ENCODE results near the gene DPF1.
"Not testable (repeated sequence)": the region's sequence is repeated elsewhere in the genome, so short reads cannot be mapped to it uniquely, and the experiment has no call there.

Gene DPF1

GRCh38 chr19:38250428-38250820, 26.4 kb upstream of the DPF1 start:
- DNase-seq: no peak

GRCh38 chr19:38248421-38248820, 24.4 kb upstream of the DPF1 start:
- no peak for DNase-seq

GRCh38 chr19:38247734-38248268, 23.8 kb upstream of the DPF1 start:
- DNase-seq: no peak

GRCh38 chr19:38247126-38247525, 23.1 kb upstream of the DPF1 start:
- no peak for DNase-seq

- DNase-seq: no peak
These were observed 21.9 kb upstream of the DPF1 start for GRCh38 chr19:38245826-38246498.

GRCh38 chr19:38243279-38243673, 19.3 kb upstream of the DPF1 start:
- DNase-seq: no peak

GRCh38 chr19:38239816-38240215, 15.8 kb upstream of the DPF1 start:
- DNase-seq: no peak

GRCh38 chr19:38234615-38235014, 10.6 kb upstream of the DPF1 start:
- no peak for DNase-seq

GRCh38 chr19:38233740-38234251, 9.8 kb upstream of the DPF1 start:
- DNase-seq: peak; percentile 43

- DNase-seq: no peak
These were observed 7.9 kb upstream of the DPF1 start for GRCh38 chr19:38231918-38232317.

- not testable (repeated sequence) for DNase-seq
These were observed 6.6 kb upstream of the DPF1 start for GRCh38 chr19:38230506-38231133.

- peak; percentile 76 for DNase-seq
These were observed 5.6 kb upstream of the DPF1 start for GRCh38 chr19:38229585-38230073.

GRCh38 chr19:38228491-38229439, 4.7 kb upstream of the DPF1 start:
- no peak for DNase-seq

GRCh38 chr19:38228005-38228377, 4.0 kb upstream of the DPF1 start:
- no peak for DNase-seq

GRCh38 chr19:38227287-38228004, 3.4 kb upstream of the DPF1 start:
- no peak for DNase-seq

GRCh38 chr19:38224863-38225218, 819 bp upstream of the DPF1 start:
- DNase-seq: not testable (repeated sequence)

- no peak for DNase-seq
These were observed 407 bp downstream of the DPF1 start for GRCh38 chr19:38223617-38224013.

- DNase-seq: no peak
These were observed 901 bp downstream of the DPF1 start for GRCh38 chr19:38223119-38223523.

GRCh38 chr19:38221919-38222830, 1.8 kb downstream of the DPF1 start:
- DNase-seq: no peak

- DNase-seq: no peak
These were observed 2.6 kb downstream of the DPF1 start for GRCh38 chr19:38221421-38221820.

- DNase-seq: no peak
These were observed 4.8 kb downstream of the DPF1 start for GRCh38 chr19:38219221-38219620.
